ENCODE measurements around the gene RRP36. TPM values are rescaled to one million over a fixed set of nuclear protein-coding genes. Genes with fewer than 3 reads are reported as not detected.

RRP36 gene
- total and polyA plus RNA-seq, 2 of the 8 experiments (the other 6 are each of a cell fraction or from before 2014, with no cell fraction given) = 33.9 to 92.3 TPM

- TF ChIP-seq ATF2 (IDR thresholded peaks at IDR 0.05; ENCODE audit: low read length) = no peak
- TF ChIP-seq USF2 (IDR thresholded peaks at IDR 0.05; ENCODE audit: low read length) = no peak
- TF ChIP-seq RAD21 (IDR thresholded peaks at IDR 0.05 in 1 of 2, conservative IDR thresholded peaks at IDR 0.05 in 1 of 2; ENCODE audit: low read depth in 2 of 2, low read length in 2 of 2) = peak; percentile 81
- no peak for TF ChIP-seq CBX5 (IDR thresholded peaks at IDR 0.05; ENCODE audit: low read depth, low read length)
- TF ChIP-seq SIN3A (conservative IDR thresholded peaks at IDR 0.05 in 1 of 2, IDR thresholded peaks at IDR 0.05 in 1 of 2; ENCODE audit: low read depth in 1 of 2, low read length in 2 of 2) = no peak
- 0 out of 2 replicates have a peak, but pooled peaks have one; percentile 43 for TF ChIP-seq SP4 (IDR thresholded peaks at IDR 0.05; ENCODE audit: low read length)
- TF ChIP-seq NANOG (IDR thresholded peaks at IDR 0.05; ENCODE audit: insufficient read depth, low read depth, low read length, poor library complexity, severe bottlenecking) = no peak
- TF ChIP-seq CHD1 (IDR thresholded peaks at IDR 0.05; ENCODE audit: low read depth, low read length) = no peak
- no peak for TF ChIP-seq TEAD4 (IDR thresholded peaks at IDR 0.05; ENCODE audit: low read depth, low read length)
Measured at GRCh38 chr6:43070028-43070632, 48.7 kb downstream of the RRP36 start (continued).
